Measurements from ENCODE around the gene BCL2L15.

DNA sequence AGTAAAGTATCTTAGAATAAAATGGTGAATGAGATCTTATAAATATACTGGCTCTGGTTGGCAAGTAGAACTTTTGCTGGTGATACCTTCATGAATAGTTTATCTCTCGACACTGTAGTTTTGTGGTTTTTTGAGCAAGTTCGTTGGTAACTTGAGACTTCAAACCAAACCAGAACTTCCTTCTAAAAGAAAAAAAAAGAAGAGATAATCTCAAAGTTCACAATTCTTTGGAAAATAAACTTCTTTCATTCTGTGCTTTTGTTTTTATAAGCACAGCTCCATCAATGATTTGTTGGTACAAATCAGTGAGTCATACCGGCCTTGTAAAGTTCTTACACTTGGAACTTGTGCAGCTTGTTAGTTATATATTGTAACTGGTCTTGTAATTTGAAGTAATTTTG is 44.1 kb upstream of the BCL2L15 start:
- TF ChIP-seq, protein P1, sequence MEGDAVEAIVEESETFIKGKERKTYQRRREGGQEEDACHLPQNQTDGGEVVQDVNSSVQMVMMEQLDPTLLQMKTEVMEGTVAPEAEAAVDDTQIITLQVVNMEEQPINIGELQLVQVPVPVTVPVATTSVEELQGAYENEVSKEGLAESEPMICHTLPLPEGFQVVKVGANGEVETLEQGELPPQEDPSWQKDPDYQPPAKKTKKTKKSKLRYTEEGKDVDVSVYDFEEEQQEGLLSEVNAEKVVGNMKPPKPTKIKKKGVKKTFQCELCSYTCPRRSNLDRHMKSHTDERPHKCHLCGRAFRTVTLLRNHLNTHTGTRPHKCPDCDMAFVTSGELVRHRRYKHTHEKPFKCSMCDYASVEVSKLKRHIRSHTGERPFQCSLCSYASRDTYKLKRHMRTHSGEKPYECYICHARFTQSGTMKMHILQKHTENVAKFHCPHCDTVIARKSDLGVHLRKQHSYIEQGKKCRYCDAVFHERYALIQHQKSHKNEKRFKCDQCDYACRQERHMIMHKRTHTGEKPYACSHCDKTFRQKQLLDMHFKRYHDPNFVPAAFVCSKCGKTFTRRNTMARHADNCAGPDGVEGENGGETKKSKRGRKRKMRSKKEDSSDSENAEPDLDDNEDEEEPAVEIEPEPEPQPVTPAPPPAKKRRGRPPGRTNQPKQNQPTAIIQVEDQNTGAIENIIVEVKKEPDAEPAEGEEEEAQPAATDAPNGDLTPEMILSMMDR (IDR thresholded peaks at IDR 0.05; ENCODE audit: low read depth, low read length), result no peak
- TF ChIP-seq MYC (IDR thresholded peaks at IDR 0.05; ENCODE audit: low read depth, low read length), result no peak
